Urothelium cell line (cell line): Measurements from ENCODE around the gene GMDS.

Source experiments
- DNase-seq: peaks from one replicate; pipeline ENCODE4 v3.0.0; 2011; ENCODE audit warnings: low spot score, mixed read lengths
- FAIRE-seq: peaks from 2 replicates; lab custom pipeline; 2011; peaks lifted over from hg19 to GRCh38; lab: Jason Lieb, UNC

Gene GMDS

DNA sequence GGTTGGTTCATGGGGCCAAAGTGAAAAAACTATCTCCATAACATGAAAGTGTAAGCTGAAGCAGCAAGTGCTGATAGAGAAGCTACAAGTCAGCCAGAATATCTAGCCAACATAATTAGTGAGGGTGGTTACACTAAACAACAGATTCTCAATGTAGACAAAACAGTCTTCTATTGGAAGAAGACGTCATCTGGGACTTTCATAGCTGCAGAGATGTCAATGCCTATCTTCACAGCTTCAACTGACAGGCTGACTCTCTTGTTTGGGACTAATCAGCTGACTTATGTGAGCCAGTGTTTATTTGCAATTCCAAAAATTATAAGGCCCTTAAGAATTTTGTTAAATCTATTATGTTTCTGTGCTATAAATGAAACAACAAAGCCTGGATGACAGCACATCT, 63.2 kb downstream of the GMDS start:
- FAIRE-seq (no peak), DNase-seq (no peak)

DNA sequence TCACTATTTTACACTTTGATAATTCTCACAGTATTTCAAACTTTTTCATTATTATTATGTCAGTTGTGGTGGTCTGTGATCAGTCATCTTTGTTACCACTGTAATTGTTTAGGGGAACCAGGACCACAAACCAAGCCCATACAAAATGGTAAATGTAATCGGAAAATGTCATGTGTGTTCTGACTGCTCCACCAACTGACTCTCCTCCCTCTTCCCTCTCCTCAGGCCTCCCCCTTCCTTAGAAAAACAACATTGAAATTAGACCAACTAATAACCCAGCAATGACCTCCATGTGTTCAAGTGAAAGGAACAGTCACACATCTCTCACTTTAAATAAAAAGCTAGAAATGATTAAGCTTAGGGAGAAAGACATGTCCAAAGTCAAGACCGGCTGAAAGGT, 63.8 kb downstream of the GMDS start:
- DNase-seq (no peak), FAIRE-seq (no peak)

DNA sequence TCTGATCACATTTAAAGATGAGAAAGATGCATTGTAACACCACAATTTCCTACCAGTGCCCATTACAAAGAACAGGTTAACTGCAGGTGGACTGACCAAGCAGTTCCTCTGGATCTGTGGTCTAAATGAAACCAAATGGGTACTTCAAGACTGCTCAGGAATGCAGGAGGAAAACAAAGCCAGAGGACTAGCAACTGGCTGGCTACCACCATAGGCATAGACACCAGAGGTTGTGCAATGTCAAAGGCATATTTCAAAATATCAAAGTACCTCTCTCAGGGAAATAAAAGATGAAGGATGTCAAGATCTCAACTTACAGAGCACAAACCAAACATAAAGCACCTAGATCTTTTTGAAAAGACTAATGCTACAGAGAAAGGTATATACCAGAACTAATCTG, 65.5 kb downstream of the GMDS start:
- FAIRE-seq: no peak
- no peak for DNase-seq

DNA sequence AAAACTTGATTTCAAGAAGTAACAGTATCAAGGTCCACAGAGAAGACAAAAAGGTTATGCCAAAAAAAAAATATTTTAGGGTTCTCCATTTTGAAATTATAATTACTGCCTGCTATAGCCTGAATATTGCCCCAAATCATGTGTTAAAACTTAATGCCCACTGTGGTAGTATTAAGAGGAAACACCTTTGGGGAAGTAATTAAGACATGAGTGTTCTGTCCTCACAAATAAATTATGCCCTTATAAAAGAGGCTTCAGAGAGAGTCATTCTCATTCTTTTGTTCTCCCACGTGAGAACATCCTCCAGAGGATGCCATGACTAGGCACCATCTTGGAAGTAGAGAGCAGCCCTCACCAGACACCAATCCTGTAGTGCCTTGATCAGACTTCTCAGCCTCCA, 66.2 kb downstream of the GMDS start:
- FAIRE-seq (no peak), DNase-seq (no peak)

DNA sequence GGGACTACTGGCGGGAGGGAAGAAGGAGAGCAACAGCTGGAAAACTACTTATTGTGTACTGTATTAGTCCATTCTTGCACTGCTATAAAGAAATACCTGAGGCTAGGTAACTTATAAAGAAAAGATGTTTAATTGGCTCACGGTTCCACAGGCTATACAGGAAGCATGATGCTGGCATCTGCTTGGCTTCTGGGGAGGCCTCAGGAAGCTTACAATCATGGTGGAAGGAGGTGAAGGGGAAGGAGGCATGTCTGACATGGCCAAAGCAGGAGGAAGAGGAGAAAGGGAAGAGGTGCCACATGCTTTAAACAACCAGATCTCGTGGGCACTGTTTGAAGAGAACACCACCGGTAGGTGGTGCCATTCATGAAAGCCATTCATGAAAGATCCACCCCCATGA, 67.3 kb downstream of the GMDS start:
- FAIRE-seq (no peak), DNase-seq (no peak)

DNA sequence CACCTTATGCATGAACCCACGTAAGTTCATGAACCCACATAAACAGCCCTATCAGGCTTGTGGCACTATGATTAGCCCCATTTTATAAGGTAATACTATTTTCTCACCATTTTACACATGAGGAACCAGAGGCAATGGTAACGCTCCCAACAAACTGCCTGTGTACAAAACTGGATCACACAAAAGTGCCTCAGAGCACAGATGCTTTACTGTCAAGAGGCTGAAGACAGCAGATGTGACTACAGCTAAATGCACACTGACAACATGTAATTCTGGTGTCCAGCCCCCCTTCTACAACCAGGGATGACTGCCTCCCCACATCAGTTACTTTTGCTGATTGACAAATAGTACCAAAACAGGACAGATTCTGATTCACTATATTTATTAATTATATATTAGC, 69.6 kb downstream of the GMDS start:
- no peak for FAIRE-seq
- DNase-seq: no peak

DNA sequence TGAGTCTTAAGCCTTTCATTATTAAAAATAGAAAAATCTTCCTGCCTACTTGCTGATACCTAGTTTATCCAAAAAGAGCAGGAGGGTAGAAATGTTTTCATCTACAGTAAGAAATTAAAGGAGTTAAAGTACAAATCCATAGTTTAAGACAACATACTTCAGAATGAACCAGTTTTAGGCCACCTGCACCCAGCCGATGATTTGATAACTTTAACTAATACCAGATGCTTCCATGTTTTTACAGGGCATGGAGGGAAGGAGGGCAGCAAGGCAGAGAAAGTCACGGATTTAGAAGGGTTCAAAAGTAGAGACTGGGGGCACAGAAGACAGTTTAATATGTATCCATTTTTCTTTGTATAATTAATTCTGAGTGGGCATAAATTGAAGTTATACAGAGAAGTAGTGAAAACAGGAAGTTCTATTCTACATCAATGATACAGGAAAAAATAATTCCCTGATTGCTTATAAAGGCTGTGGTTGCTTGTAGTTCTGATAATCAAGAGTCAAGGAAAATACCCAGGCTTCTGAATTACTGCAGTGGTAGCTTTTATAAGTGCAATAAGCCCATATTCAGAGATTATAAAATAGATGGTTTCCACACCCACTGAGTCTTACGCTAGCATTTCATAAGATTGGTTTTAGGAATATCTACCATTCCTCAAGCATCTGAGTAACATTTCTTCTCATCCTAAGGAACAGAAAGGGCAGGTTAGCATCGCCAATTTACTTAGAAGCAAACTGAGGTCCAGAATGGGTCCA, 72.0 kb downstream of the GMDS start:
- no peak for DNase-seq
- FAIRE-seq: no peak

DNA sequence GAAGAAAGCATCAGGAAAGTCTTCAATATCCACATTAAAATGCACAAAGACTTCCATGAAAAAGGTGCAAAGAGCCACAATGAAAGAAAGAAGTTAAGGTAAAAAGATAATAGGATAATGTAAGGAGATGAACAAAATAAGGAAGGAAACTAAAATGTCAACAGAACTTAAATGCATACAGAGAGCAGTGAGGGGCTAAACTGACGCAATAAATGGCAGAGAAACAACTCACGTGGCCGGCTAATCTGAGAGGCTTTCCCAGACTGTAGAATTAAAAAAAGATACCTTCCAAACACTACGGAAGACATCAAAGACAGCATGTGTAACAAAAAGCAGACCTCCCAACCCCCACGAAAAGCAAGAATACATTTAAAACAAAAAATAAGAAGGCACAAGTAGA, 73.7 kb downstream of the GMDS start:
- no peak for DNase-seq
- FAIRE-seq: no peak

DNA sequence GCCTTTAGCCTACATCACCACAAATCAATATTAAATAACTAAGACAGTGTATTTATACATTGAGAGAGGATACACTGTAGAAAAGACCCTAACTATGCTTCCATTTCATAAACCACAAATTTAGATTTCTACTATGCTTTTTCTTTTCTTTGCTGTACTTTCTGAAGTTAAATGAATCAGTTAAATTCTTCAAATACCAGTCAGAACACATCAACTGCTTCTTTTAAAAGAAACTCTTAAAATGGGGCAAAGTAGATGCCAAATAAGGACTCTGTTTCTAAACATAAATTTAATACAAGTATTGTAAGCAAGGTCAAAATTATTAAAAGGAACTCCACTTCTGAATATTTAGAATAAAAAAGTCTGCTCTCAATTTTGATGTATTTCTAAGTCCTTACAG, 76.9 kb downstream of the GMDS start:
- DNase-seq (no peak), FAIRE-seq (no peak)

DNA sequence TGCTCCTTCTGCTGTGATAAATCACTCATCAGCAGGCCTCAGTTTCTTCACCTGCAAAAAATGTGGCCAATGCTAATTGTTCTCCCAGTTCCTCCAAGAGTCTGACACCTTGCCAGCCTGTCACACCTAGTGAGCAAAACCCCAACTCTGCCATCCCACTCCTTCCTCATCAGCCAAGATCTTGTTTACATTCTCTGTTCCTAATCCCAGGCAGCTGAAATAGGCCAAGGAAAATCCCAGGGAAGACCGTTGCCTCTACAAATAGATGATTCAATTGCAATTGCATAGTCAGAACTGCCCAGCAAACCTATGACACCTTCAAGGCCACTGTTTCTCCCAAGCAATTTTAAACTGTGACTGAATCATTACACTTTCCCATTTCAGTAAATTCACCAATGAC, 78.7 kb downstream of the GMDS start:
- DNase-seq: no peak
- no peak for FAIRE-seq

DNA sequence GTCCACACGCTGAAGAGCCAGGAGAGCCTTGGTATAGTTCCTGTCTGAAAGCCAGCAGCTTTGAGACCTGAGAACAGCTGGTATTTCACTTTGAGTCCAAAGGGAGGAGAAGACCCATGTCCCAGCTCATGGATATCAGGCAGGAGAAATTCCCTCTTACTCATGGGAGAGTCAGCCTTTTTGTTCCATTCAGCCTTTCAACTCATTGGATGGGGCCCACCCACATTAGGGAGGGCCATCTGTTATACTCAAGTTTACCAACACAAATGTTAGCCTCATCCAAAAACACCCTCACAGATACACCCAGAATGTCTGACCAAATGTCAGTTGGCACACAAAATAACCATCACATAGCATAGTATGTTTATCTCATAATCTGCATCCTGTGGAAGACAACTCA, 80.1 kb downstream of the GMDS start:
- no peak for FAIRE-seq
- no peak for DNase-seq

DNA sequence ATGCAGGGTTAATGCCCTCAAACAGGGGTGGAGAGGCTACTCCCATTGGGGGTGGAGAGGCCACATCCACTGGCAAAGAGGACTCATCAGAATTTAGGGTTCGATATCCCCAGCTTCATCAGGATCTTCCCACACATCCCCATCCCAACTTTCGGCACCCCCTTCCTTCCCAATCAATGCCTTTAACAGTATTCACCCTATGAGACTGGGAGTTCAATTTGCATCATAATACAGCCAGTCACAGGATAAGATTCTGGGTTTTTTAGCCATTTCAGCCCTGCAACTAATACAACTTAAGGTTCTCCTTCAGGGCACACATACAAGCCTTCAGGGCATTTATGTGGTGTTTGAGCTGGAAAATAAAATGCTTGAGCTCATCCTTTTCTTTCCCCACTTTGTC, 80.9 kb downstream of the GMDS start:
- FAIRE-seq (no peak), DNase-seq (no peak)

DNA sequence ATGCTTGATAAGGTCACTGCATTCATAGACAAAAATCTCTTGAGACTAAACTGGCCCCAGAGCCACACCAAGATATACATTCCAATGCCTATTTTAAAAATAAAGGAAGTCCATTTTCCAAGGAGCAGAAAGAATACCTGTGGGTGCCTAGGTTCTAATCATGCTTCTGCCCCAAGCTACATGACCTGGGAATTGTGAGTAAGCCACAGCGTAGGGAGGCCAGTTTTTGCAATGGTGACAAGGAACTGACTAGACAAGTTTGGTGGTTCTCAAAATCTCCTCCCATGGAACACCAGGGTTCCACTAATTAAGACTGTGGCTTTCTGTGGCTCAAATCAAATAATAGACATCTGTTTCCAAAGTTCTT, 83.3 kb downstream of the GMDS start:
- no peak for FAIRE-seq
- no peak for DNase-seq

DNA sequence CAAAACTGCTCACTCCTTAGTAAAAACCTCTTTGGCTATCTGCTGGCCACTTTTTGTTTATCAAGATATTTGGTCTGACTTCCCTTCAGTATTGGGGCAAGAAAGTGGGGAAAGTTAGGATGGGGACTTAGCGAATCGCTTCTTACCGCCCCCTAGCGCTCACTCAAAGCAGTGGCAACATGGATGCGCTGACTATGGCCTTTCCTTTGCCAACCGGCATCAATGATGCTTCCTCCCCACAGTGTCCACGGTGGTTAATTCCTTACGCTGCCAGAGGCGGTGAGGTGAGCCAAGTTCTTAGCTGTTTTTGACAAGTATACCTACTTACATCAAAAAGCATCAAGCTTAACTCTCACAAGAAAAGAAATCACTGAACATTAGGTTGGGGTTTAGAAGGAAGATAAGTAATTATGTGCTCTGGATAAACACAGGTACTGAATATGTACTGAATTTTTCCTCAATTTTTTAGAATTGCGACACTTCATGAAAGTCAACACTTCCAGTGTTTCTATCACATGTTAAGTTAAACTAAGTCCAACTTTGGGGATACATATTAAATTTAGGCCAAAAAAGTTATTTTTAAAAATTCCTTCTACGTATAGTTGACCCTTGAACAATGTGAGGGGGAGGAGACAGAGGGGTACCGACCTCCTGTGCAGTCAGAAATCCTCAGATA, 86.7 kb downstream of the GMDS start:
- FAIRE-seq: no peak
- peak; percentile 66 for DNase-seq

DNA sequence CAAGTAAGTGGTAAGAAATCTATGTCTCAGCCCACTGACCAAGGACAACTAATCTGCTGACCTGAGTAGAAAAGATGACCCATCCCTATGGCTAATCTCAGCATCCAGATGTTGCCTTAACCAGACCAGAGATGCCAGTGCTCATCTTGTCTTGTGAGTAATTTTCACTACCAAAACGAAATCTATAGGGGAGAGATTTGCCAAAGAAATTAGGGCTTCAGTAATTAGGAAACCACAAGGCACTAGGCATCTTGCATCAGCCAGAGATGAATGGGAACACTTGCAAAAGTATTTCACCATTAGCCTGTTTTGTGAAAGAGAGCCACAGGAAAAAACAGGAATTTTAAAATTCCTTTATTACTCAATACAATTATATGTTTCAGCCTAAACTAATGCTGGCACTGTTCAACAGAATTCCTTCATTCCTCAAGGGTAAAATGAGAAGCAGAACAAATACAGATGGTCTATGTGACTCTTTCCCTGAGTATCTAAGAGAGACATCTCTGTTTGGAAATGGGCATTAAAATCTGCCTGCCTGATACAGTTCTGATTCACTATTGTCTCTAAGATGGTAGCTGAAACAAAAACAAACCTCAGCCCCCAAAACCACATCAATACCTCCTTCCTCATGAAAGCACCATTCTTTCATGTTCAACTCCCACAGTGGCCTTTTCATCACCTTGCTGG, 87.8 kb downstream of the GMDS start:
- DNase-seq: peak; percentile 13
- FAIRE-seq: no peak

DNA sequence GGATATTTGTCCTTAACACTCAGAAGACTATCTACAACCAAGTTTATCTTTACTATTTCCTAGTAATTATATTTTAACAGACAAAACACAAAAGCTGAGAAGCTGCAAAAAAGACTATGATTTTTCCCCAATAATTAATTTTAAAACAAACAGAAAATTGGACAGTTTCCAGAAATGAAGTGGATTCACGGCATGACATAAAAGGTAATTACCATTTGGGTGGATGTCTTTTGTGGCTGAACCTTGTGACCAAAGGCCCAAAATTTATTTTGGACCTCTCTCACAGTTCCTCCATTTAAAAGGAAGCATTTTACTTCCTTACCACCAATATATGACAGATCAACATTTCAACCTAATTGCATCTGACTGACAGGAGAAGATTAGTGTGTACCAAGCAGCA, 90.2 kb downstream of the GMDS start:
- FAIRE-seq: no peak
- DNase-seq: no peak

DNA sequence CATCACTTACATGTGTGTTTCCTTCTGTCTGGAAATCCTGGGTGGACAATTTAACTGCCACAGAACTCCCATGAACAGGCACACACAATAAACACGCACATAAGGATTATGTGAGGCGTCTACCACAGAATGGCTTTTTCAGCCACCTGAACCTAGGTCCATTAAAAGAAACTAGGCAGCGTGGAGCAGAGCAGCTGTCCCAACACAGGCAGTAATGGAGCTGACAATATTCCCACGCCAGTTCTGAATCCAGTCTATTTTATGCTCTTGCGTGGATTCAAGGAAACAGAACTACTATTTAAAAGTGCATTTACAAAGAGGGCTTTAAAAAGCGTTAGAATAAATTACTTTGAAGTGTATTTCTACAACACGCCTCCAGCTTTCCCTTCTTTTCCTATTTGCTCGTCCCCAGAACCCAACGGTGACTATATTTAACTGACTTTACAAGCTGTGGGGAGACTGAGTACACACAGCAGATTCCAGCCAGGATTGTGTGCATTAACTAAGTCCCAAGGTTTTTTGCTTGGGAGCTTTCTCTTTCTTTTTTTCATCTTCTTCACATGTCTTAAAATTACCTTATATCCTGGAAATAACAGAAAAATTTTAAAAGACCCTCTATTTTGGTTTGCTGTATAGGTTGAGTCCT, 95.9 kb downstream of the GMDS start:
- FAIRE-seq (no peak), DNase-seq (no peak)

DNA sequence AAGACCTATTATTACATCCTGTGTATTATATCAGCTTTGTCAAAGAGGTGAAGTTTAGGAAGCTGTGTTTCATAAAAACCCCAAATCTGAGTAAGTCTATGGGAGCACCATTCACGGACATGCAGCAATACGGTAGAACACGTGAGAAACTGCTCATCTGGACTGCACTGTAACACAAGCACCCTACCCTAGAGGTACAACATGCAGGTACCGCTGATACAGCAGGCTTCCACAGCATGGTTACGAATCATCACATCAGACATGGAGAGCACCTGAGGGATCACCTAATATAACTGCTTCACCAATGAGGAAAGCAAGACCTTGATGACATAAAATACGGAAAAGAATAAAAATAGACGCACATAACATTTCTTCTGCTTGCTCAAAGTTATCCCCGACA, 96.7 kb downstream of the GMDS start:
- no peak for FAIRE-seq

DNA sequence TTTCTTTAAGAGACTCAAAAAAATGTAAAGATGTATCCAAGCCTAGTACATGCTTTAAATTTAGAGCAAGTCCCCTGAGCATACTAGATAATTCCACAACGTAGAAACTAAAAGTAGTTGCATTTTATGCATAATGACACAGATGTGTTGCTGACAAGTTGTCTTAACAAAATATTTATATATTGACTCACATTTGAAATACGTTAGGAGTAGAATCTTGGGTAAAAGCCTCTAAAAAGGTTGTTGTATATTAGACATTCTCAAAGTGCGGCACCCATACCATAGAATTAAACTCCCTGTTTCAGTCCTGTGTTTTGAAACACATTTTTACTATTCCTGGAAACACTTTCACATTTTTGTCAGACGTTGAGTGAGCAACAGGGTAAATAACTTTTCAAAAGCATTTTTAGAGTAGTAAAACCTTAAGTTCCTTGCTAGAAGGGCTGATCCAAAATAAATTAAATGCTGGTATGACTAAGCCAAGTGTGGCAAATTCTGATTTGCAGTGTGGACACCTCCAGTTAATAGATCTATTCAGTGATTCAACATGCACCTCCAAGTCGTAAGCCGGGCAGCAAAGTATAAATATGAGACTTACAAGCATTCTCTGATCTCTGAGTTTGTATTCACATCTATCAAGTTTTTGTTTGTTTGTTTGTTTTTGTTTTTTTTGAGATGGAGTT, 97.5 kb downstream of the GMDS start:
- DNase-seq (no peak), FAIRE-seq (no peak)

More for the DNA sequence above, 96.7 kb downstream of the GMDS start:
- no peak for DNase-seq

DNA sequence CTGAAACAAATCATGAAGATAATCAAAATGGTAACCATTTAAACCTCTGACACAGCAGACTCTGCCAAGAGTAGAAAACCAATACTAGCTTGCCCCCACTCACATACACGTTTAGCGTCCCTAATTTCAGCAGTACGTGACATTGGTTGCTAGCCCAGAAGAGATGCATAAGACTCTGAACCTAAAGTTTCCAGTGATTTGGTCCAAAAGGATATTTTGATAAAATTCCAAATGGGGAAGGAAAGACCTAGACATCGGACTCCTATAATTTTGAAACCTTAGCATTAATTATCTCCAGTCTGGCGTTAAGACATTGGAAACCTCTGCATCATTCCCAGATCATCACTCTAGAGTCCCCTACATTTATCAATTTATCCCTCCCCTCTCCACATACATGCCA, 98.1 kb downstream of the GMDS start:
- DNase-seq (no peak), FAIRE-seq (no peak)

DNA sequence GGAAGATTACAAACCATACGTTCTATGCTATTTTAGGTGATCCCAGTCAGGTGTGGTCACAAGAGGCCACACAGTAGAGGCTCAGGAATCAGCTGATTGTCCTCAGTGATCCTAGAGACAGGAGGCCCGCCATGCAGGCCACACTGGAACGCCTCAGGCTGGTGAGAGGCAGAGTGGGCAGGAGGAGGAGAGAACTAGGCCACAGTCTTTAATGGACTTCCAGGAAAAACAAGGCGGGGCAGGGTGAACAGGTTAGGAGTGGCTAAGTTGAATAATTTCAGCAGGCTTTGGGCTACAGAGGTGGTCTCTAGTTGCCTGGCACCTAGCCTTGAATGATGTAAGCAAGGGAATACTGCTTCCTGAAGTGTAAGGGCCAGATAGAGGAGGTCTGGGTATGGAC, 101.2 kb downstream of the GMDS start:
- FAIRE-seq (no peak), DNase-seq (no peak)
